ENCODE measurements around the gene ADH7.
"Not testable (repeated sequence)": the region's sequence is repeated elsewhere in the genome, so short reads cannot be mapped to it uniquely, and the experiment has no call there.

ADH7 gene

GRCh38 chr4:99382745-99383360 lies 52.3 kb downstream of the ADH7 start:
- peak overlapping the region; percentile 75 to 85 for H3K27ac ChIP-seq

GRCh38 chr4:99381588-99382175 lies 53.5 kb downstream of the ADH7 start:
- Histone ChIP-seq H3K27ac (no peak overlapping the region), H3K4me3 (no peak overlapping the region)
- TF ChIP-seq CTCF (IDR thresholded peaks at IDR 0.05), result no peak
- DNase-seq (ENCODE audit: low spot score), result no peak

More at GRCh38 chr4:99382745-99383360, 52.3 kb downstream of the ADH7 start:
- H3K4me3 ChIP-seq, result no peak overlapping the region
- no peak for TF ChIP-seq CTCF (IDR thresholded peaks at IDR 0.05)
- no peak for DNase-seq (ENCODE audit: low spot score)

- H3K27ac ChIP-seq, result no peak overlapping the region
- DNase-seq (ENCODE audit: low spot score), result no peak
- H3K4me3 ChIP-seq, result no peak overlapping the region
- TF ChIP-seq CTCF (IDR thresholded peaks at IDR 0.05), result no peak
These were observed 55.6 kb downstream of the ADH7 start for GRCh38 chr4:99379571-99379970.

GRCh38 chr4:99378876-99379275 lies 56.3 kb downstream of the ADH7 start:
- Histone ChIP-seq H3K27ac (no peak overlapping the region), H3K4me3 (no peak overlapping the region)
- no peak for TF ChIP-seq CTCF (IDR thresholded peaks at IDR 0.05)
- no peak for DNase-seq (ENCODE audit: low spot score)

- DNase-seq (ENCODE audit: low spot score); H3K4me3 ChIP-seq; H3K27ac ChIP-seq: not testable (repeated sequence)
These were observed 57.8 kb downstream of the ADH7 start for GRCh38 chr4:99377341-99377740.

- not testable (repeated sequence) for H3K4me3 ChIP-seq; DNase-seq (ENCODE audit: low spot score); H3K27ac ChIP-seq
These were observed 62.7 kb downstream of the ADH7 start for GRCh38 chr4:99372464-99372863.

- not testable (repeated sequence) for H3K4me3 ChIP-seq; H3K27ac ChIP-seq; DNase-seq (ENCODE audit: low spot score)
These were observed 67.3 kb downstream of the ADH7 start for GRCh38 chr4:99367817-99368216.

GRCh38 chr4:99366491-99366890 lies 68.7 kb downstream of the ADH7 start:
- DNase-seq (ENCODE audit: low spot score), result no peak
- no peak overlapping the region for H3K4me3 ChIP-seq
- TF ChIP-seq CTCF (IDR thresholded peaks at IDR 0.05), result no peak
- H3K27ac ChIP-seq, result no peak overlapping the region
